Fibroblast of skin of scalp (primary cell): ENCODE data around the gene SLC2A11.
"Not testable (repeated sequence)": the region's sequence is repeated elsewhere in the genome, so short reads cannot be mapped to it uniquely, and the experiment has no call there.

Experiments
- DNase-seq: peaks from one replicate; pipeline ENCODE4 v3.0.0-alpha.2; 2013

Gene SLC2A11

DNA sequence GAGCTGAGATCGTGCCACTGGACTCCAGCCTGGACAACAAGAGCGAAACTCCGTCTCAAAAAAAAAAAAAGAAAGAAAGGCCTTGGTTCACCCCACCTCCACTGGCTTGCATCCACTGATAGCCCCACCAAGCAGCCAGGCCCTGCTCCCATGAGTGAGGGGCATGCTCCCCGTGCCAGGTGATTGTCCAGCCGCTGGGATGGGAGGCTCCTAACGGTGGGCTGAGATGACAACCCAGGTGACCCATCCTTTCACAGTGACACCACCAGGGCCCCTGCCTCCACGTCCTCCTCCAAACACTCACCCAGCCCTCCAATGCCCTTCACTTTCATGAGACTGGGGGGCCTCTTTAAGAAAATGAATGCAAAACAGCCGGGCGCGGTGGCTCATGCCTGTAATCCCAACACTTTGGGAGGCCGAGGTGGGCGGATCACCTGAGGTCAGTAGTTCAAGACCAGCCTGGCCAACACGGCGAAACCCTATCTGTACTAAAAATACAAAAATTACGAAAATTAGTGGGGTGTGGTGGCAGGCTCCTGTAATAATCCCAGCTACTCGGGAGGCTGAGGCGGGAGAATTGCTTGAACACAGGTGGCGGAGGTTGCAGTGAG lies 10.3 kb upstream of the SLC2A11 start:
- DNase-seq = no peak

DNA sequence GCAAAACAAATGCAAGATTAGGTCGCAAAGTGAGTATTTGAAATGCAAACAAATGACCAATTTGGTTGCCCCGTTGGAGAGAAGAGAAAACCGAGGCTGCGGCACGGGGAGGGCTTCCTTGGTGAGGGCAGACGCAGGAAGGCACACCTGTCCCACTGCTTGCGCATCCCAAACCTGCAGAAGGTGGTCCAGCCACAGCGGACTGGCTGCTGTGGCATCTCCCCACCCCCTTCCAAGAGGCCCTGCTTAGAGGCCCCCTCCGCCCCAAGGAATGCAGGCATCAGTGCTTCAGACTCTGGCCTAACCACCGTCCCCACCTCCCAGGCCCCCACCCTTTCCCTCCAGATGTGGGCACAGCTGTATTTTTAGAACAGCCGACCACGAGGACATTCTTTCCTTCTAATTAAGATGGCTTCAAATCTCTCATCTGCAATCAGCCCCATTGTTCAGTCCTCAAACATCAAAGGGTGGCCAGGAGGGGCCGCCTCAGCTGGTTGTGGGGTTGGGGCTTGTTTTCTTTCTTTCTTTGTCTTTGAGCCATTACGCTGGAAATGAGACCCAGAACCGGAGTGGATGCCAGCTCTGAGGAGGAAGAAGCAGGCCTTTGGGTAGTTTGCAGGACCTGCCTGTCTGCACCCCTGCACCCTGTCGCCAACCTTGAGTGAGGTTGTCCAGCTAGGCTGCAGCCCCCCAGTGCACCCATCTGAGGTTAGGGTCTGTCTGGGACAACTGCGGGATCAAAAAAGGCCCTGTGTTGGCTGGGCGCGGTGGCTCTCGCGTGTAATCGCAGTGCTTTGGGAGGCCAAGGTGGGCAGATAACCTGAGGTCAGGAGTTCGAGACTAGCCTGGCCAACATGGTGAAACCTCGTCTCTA lies 9.4 kb upstream of the SLC2A11 start:
- peak; percentile 38 for DNase-seq

DNA sequence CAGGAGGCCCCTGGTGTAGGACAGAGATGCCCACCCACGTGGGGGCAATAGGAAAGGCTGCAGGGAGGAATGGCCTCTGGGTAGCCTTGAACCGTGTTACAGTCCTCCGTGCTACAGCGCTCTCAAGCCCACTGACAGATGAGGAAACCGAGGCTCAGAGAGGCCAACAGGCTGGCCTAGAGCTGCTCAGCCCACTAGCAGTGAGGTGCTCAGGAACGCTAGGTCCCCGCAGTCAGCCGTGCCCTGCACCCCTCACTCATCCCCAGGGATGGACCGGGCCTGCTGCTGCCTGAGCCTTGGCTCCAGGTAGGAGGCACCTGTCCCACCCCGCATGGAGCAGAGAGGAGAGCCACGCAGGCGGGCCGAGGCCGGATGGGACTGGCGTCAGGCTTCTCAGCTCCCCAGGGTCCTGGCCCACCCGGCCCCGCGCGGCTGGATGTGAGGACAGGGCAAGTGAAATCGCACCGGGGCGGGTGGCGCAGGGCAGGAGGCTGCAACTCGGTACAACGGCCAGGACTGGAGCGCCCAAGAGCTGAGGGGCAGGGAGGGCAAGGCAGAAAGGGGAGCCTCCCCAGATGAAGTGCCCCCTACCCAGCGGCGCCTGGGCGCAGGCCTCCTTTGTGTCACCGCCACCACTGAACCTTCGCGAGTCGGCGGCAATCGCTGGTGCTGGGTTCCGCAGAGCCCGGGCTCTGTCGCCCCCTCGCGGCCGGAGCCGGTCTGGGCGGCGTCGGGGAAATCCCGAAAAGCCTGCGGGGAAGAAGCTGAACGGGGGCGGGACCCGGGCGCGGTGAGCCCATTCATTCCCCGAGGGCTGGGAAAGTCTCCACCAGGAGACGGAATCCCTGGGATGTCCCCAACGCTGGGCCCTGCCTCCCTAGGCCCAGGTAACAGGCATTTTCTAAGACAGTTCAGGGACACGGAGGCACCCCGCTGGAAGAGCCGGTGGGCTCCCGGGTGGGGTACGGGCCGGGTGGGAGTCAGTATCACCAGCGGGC lies 8.4 kb upstream of the SLC2A11 start:
- DNase-seq = peak; percentile 77

DNA sequence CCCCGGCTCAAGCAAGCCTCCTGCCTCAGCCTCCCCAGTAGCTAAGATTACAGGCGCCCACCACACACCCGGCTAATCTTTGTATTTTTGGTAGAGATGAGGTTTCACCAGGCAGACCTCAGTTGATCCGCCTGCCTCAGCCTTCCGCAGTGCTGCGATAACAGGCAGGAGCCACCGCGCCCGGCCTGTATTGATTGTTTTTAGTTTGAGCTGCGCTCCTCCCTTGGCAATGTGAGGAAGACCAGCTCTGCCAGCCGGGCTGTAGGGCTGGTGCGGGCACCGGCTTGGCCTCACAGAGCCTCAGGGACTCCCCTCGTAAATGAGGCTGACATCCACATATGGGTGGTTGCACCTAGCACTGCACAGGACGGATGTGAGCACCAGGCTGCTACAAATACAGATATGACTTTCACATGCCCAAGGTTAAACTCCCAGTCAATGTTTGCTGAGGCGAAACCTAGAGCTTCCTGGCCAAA lies 7.5 kb upstream of the SLC2A11 start:
- DNase-seq = no peak

DNA sequence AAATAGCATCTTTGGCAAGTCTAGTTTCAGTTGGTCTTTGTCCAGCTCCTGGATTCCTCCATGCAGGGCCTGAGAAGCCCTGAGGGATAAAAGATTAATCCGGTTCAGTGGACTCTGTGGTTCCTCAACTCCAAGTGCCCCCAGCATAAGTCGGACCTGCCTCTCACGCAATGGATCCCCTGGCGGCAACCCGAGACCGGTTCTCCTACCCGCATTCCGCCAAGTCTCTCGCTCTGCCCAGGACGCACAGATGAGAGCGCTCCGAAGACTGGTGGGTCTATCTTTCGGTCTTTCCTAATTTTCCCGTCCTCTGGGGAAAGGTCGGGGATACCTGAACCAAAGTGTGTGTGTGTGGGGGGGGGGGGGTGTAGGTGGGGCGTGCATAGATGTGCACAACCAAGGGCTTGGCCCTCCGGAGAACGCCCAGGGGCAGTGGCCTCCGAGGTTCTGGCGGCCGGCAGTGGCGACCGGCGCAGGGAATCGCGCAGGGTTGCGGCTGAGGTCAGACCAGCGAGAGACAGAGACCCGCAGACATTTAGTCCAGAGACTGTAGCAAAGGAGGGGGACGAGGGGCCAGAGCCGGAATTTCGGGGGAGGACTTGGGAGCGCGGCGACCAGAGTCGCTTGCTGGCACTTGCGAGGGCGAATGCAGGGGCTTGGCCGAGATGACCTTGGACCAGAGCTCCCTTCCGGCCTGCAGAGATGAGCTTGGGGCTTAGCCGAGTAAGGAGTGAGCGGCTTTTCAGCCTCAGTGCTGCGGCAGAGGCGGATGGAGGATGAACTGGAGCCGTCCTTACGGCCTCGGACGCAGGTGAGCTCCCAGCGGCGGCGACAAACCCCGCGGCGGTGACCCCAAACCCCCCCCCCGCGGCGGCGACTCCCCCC lies 712 bp upstream of the SLC2A11 start:
- DNase-seq = peak; percentile 45

DNA sequence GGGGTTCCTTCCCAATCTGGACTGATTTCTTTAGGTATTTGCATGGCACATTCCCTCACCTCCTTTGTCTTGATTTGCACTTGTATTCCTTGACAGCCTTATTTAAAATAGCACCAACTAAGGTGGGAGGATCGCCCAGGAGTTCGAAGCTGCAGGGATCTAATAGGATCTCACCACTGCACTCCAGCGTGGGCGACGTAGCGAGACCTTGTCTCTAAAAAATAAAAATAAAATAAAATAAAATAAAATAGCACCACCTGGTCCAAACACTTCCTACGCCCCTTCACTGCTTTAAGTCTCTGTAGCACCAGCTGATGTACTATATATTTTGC lies 775 bp downstream of the SLC2A11 start:
- DNase-seq = no peak

DNA sequence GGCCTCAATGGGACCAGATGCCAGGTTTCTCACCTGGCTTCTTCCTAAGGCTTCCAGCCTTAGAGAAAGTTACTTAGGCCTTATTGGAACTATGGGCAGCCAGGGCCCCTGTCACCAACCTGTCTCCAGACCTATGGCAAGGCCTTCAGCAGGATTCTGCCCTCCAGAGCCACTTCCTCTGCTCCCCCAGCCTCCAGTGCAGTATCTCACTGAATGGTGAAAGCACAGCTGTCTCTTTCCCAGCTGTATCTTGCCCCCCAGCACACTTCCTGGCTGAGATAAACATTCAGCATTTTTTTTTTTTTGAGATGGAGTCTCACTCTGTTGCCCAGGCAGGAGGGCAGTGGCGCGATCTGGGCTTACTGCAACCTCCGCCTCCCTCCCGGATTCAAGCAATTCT lies 1.5 kb downstream of the SLC2A11 start:
- no peak for DNase-seq

DNA sequence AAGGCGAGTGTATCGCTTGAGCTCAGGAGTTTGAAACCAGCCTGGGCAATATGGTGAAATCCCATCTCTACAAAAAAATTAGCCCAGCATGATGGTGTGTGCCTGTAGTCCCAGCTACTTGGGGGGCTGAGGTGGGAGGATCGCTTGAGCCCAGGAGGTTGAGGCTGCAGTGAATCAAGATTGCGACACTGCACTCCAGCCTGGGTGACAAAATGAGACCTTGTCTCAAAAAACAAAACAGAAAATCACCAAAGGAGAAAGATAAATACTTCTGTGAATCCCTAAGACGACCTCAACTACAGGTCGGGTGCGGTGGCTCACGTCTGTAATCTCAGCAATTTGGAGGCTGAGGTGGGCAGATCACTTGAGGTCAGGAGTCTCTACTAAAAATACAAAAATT lies 2.5 kb downstream of the SLC2A11 start:
- DNase-seq = not testable (repeated sequence)

DNA sequence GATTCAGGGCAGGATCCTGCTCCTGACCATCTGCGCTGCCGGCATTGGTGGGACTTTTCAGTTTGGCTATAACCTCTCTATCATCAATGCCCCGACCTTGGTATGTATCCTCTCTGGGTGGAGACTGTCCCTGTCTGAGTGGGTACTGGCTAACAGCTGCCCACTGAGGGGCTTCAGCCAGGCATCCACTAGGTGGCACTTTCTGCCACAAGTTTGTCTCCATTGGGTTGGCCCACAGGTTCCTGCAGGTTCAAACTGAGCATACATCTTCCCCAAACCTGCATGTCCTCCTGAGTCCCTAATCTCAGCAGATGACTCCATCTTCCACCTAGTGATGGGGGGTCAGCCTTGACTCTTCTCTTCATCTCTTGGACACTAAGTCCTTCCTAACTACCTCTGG lies 4.4 kb downstream of the SLC2A11 start:
- peak; percentile 50 for DNase-seq

DNA sequence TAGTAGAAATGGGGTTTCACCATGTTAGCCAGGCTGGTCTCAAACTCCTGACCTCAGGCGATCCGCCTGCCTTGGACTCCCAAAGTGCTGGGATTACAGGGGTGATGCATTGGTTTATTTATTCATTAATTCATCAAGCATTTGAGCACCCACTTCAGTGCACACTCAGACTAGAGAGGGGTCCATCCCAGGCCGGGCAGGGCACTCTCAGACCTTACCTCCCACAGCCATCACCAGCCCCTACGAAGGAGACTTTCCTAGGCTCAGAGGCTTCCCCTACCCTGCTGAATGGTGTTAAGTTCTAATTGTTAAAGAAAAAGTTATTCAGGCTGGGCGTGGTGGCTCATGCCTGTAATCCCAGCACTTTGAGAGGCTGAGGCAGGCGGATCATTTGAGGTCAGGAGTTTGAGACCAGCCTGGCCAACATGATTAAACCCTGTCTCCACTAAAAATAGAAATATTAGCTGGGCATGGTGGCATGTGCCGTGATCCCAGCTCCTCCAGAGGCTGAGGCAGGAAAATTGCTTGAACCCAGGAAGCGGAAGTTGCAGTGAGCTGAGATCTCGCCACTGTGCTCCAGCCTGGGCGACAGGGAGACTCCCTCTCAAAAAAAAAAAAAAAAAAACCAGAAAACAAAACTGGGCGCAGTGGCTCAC lies 7.0 kb downstream of the SLC2A11 start:
- DNase-seq = not testable (repeated sequence)

DNA sequence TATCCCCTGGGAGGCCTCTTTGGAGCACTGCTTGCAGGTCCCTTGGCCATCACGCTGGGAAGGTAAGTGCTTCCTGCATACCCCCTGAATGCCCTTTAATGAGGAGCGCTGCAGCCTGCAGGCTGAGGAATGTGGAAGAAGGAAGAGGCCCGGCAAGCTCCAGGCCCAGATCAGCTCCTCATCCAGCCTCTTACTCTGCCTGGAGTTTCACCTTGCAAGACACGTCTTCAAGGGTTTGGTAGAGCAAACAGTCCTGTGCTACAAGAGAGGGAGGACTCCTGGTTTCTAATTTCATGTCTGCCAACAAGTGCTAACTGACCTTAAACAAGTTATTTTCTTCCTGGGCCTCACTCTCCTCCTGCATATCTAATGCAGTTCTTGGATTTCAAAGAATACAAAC lies 10.9 kb downstream of the SLC2A11 start:
- no peak for DNase-seq

DNA sequence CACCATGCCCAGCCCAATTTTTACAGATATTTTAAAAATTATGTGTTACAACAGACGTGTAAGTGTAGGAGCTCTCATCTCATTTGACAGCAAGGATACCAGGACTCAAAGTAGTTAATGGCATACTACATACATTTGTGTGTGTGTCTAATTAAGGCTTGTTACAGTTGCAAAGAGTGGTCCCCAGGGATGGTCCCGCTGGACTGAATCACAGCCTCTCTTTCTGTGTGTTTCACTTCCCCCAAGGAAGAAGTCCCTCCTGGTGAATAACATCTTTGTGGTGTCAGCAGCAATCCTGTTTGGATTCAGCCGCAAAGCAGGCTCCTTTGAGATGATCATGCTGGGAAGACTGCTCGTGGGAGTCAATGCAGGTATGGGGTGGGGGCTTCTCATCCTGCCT lies 17.2 kb downstream of the SLC2A11 start:
- peak; percentile 51 for DNase-seq

DNA sequence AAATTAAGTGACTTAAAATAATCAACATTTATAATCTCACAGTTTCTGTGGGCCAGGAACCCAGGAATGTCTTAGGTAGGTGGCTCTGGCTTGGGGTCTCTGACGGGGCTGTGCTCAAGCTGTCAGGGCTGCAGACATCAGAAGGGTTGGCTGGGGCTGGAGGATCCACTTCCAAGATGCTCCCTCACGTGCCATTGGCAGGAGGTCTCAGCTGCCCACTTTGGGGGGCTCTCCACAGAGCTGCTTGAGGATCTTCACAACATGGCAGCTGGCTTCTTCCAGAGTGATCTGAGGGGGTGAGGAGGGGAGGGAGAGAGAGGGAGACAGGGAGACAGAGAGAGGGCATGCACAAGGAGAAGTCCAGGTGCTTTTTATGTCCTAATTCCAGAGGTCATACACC lies 18.1 kb downstream of the SLC2A11 start:
- no peak for DNase-seq

DNA sequence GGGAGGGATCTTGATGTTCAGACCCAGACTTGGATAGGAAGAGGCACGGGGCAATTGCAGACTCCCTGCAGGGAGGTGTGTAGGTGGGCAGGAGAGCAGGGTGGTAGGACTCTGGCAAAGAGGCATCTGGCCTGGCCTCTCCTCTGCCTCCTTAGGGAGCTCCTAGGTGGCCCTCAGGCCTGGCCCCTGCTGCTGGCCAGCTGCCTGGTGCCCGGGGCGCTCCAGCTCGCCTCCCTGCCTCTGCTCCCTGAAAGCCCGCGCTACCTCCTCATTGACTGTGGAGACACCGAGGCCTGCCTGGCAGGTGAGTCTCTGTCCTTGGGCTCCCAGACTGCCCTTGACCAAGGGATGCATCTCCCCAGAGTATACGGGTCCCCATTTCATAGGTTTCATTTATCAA lies 19.9 kb downstream of the SLC2A11 start:
- no peak for DNase-seq

DNA sequence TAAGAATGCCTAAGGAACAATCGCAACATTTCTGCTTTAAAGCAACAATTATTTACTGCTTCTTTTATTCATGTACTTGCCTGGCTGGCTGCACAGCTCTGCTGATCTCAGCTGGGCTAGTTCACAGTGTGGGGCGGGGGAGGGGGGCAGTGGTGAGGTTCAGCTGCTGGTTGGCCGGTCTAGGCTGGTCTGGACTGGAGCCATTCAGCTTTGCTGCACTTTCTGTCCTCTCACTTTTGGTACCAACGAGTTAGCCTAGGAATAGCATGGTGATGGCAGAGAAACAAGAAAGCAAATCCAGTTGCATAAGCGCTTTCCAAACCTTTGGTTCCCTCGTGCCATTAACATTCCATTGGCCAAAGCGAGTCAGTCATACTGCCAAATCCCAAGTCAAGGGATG lies 20.5 kb downstream of the SLC2A11 start:
- no peak for DNase-seq

DNA sequence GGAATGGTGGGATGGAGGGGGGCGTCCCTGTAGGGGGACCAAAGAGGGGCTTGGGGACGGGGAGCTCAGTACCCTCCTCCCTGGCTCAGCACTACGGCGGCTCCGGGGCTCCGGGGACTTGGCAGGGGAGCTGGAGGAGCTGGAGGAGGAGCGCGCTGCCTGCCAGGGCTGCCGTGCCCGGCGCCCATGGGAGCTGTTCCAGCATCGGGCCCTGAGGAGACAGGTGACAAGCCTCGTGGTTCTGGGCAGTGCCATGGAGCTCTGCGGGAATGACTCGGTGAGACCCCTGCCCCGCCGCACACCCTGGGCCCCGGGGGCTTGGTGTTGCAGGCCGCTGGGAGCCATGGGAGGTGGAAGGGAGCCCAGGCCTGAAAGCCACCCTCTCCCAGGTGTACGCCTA lies 24.7 kb downstream of the SLC2A11 start:
- no peak for DNase-seq

DNA sequence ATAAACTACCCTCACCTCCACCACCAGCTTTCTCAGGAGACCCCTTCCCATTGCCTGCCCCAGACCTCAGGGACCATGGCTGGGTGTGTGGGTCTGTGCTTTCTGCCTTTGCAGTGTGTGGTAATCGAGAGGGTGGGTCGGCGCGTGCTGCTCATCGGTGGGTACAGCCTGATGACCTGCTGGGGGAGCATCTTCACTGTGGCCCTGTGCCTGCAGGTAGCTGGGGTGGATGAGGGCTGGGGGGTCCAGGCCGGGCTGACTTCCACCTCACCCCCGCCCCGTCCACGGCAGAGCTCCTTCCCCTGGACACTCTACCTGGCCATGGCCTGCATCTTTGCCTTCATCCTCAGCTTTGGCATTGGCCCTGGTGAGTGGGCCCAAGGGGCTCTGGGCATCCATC lies 26.0 kb downstream of the SLC2A11 start:
- DNase-seq = no peak

DNA sequence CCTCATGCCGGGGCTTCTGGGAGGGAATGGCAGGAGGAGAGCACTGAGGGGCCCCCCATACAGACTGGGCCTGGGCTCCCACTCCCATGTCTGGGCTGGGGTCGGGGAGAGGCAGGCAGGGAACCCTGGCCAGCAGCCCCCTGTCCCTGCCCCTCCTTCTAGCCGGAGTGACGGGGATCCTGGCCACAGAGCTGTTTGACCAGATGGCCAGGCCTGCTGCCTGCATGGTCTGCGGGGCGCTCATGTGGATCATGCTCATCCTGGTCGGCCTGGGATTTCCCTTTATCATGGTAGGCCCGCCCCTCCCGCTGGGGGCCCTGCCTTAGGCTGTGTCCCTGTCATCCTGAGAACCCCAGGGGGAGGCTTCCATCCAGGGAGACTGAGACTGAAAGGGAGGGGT lies 26.5 kb downstream of the SLC2A11 start:
- no peak for DNase-seq

DNA sequence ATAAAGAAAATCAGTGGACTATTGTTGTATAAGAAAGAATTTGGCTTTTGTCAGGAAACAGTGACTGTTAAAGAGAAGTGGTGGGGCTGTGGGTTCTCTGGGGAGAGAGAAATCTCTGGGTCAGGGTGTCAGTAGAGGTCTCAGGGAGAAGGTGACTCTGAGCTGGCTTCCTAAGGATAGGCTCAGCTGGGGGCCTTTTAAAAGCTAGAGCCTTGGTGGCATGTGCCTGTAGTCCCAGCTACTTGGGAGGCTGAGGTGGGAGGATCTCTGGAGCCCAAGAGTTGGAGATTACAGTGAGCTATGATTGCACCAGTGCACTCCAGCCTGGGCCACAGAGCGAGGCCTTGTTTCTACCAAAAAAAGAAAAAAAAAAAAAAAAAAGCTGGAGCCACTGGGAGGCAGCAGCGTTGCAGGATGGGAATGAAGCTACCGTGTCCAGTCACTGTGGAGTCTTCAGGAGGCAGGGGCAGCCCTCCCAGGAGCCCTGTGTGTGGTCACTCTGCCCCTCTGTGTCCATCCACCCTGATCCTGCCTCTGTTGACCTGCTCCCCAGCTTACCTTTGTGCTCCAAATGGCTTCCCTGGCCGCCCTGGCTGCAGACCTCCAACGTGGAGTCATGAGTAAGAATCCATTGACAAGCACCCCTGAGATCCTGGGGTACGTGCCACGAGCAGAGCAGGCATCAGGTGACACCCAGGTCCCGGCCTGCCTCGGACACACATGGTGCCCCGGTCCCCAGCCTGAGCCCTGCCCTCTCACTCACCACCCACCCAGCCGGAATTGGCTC lies 31.1 kb downstream of the SLC2A11 start:
- DNase-seq = peak; percentile 40

DNA sequence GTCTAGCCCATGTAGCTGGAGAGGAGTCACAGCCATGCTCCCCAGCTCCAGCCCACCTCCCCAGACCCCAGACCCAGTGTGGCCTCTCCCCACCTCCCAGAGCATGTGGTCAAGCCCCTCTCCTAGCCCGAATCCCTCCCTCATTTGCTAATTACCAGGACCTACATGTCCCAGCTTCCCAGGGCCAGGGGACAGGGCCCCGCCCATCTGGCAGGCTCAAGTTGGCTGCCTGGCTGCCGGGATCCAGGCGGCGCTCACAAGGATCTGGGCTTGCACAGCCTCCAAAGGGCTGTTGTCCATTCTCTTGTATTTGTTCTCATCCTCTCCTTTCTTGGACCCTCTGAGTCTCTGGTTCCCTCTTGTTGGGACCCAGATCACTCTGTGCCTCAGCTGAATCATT lies 31.9 kb downstream of the SLC2A11 start:
- no peak for DNase-seq

DNA sequence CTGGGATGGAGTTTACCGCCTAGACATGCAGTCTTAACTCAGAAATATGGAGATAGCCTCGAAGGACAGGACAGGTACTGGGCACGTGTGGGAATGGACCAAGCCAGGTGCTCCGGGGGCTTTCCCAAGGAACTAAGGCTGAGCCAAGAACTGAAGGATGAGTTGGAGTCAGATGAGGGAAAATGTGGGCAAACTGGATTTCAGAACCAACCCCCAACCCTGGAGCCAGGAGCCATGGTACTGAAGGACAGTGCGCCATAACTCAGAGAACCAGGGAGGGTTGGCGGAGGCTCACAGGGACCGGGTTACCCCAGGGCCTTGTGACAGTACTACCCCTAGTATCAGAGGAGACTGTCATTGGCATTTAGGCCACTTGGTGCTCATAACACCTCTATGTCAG lies 34.1 kb downstream of the SLC2A11 start:
- DNase-seq = no peak
